ENCODE results near the gene NDUFA5. TPM values are rescaled to one million over a fixed set of nuclear protein-coding genes. Genes with fewer than 3 reads are reported as not detected.
"Not testable (repeated sequence)": the region's sequence is repeated elsewhere in the genome, so short reads cannot be mapped to it uniquely, and the experiment has no call there.

The NDUFA5 gene
- total RNA-seq, 1 donor from 2014 or later = 20.1 TPM

DNA sequence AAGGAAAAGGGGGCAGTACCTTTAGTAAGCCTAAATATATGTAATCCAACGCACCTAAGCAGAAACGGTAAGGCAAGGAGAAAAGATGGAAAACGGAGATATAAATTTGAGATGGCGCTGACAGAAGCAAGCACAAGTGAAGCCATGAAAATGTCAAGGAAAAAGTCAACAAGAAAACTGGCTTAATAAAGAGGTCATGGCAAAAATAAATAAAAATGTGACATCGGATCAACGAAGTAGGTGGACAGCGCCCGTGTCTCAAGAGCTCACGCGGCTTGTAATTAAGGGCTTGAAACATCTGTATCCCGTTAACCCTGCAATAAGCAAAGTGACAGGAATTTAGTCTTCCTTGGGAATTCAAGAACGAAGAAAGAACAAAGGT, 611 bp downstream of the NDUFA5 start:
- intact Hi-C loops (cut with DNase I) = loop anchor here (1.0 to 5.0 kb wide), 3 partner anchors 23 to 1370 kb away; partner anchors contain the start of genes IQUB, POT1 and WASL

DNA sequence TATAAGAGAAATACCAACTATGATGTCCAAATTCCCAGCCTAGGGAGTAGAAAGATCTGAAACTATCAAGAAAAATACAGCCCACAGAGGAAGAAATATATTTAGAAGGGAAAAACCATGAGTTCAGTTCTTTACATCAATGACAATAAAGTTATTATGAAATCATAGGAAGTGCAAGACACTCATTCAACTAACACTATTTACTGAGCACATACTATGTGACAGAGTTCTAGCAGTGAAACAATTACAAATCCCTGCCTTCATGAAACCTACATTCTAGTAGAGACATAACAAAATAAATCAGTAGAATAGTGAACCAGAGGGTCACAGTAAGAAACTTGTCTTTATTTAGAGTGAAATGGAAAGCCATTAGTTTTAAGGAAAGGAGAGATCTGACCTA, 2.1 kb downstream of the NDUFA5 start:
- TF ChIP-seq, protein P1, sequence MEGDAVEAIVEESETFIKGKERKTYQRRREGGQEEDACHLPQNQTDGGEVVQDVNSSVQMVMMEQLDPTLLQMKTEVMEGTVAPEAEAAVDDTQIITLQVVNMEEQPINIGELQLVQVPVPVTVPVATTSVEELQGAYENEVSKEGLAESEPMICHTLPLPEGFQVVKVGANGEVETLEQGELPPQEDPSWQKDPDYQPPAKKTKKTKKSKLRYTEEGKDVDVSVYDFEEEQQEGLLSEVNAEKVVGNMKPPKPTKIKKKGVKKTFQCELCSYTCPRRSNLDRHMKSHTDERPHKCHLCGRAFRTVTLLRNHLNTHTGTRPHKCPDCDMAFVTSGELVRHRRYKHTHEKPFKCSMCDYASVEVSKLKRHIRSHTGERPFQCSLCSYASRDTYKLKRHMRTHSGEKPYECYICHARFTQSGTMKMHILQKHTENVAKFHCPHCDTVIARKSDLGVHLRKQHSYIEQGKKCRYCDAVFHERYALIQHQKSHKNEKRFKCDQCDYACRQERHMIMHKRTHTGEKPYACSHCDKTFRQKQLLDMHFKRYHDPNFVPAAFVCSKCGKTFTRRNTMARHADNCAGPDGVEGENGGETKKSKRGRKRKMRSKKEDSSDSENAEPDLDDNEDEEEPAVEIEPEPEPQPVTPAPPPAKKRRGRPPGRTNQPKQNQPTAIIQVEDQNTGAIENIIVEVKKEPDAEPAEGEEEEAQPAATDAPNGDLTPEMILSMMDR (IDR thresholded peaks at IDR 0.05) = no peak
- no peak for DNase-seq (ENCODE audit: low spot score in 2 of 2)
- H3K9me3 ChIP-seq = no peaks in the 10 kb centered on the region
- H3K4me1 ChIP-seq = peaks cover 0 to 12% of the 10 kb centered on the region in 2 donors
- intact Hi-C loops (cut with DNase I) = loop anchor here (5.0 kb wide), 1 partner anchor 1372 kb away; the partner anchor contains the start of gene POT1
- no peak overlapping the region for H3K4me3 ChIP-seq
- H3K27me3 ChIP-seq = no peaks in the 10 kb centered on the region
- H3K27ac ChIP-seq = no peak overlapping the region
- peaks cover 0 to 5% of the 10 kb centered on the region in 2 donors for H3K36me3 ChIP-seq

More for the DNA sequence above, 611 bp downstream of the NDUFA5 start:
- TF ChIP-seq, protein P1 (IDR thresholded peaks at IDR 0.05) = no peak
- peaks cover 0 to 5% of the 10 kb centered on the region in 2 donors for H3K36me3 ChIP-seq
- H3K27ac ChIP-seq = peak overlapping the region; percentile 77 to 85
- peaks cover 0 to 12% of the 10 kb centered on the region in 2 donors for H3K4me1 ChIP-seq
- no peaks in the 10 kb centered on the region for H3K27me3 ChIP-seq
- no peak for DNase-seq (ENCODE audit: low spot score in 2 of 2)
- peak overlapping the region; percentile 81 to 86 for H3K4me3 ChIP-seq
- no peaks in the 10 kb centered on the region for H3K9me3 ChIP-seq

DNA sequence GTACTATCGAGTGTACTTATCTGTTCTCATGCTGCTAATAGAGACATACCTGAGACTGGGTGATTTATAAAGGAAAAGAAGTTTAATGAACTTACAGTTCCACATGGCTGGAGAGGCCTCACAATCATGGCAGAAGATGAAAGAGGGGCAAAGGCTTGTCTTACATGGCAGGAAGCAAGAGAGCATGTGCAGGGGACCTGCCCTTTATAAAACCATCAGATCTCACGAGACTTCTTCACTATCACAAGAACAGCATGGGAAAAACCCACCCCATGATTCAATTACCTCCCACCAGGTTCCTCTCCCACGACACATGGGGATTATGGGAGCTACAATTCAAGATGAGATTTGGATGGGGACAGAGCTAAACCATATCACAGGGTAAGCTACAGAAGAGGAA, 4.5 kb downstream of the NDUFA5 start:
- no peak for DNase-seq (ENCODE audit: low spot score in 2 of 2)
- no peak overlapping the region for H3K4me3 ChIP-seq
- intact Hi-C loops (cut with DNase I) = no loop called here
- no peak overlapping the region for H3K27ac ChIP-seq
- H3K27me3 ChIP-seq = no peaks in the 10 kb centered on the region
- TF ChIP-seq, protein P1 (IDR thresholded peaks at IDR 0.05) = no peak
- H3K4me1 ChIP-seq = peaks cover 2 to 7% of the 10 kb centered on the region in 2 donors
- no peaks in the 10 kb centered on the region for H3K9me3 ChIP-seq
- peaks cover 10 to 19% of the 10 kb centered on the region in 2 donors for H3K36me3 ChIP-seq

DNA sequence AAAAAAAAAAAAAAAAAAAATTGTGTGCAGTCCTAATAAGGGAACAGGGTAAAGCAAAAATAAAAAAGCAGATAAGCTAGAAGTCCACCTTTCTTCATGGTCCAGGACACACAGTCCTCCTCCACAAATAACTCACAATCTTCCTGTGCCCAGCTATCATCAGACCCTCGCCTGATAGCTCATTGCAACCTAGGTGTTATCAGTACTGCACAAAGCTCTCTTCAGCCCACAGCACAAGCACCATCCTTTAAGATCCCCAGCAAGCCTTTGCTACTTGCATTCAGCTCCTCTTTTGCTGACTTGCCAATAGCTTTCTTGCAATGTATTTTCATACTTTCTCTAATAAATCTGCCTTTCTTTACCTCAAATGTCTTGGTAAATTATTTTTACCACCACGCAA, 5.0 kb downstream of the NDUFA5 start:
- Histone ChIP-seq H3K36me3 (peaks cover 10 to 19% of the 10 kb centered on the region in 2 donors), H3K27ac (no peak overlapping the region), H3K4me3 (no peak overlapping the region), H3K9me3 (no peaks in the 10 kb centered on the region), H3K27me3 (no peaks in the 10 kb centered on the region), H3K4me1 (peaks cover 2 to 7% of the 10 kb centered on the region in 2 donors)
- intact Hi-C loops (cut with DNase I) = no loop called here
- DNase-seq (ENCODE audit: low spot score in 2 of 2) = no peak
- TF ChIP-seq, protein P1 (IDR thresholded peaks at IDR 0.05) = no peak

DNA sequence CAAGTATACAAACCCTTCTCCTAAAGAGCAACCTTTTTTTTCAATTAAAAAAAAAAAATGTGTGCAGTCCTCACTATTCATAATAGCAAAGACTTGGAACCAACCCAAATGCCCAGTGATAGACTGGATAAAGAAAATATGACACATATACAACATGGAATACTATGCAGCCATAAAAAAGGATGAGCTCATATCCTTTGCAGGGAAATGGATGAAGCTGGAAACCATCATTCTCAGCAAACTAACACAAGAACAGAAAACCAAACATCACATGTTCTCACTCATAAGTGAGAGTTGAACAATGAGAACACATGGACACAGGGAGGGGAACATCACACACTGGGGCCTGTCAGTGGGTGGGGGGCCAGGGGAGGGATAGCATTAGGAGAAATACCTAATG, 5.5 kb downstream of the NDUFA5 start:
- DNase-seq (ENCODE audit: low spot score in 2 of 2); H3K27me3 ChIP-seq; H3K4me1 ChIP-seq; intact Hi-C loops (cut with DNase I); H3K9me3 ChIP-seq; H3K4me3 ChIP-seq; H3K27ac ChIP-seq: not testable (repeated sequence)
- H3K36me3 ChIP-seq = peaks cover 10 to 19% of the 10 kb centered on the region in 2 donors

DNA sequence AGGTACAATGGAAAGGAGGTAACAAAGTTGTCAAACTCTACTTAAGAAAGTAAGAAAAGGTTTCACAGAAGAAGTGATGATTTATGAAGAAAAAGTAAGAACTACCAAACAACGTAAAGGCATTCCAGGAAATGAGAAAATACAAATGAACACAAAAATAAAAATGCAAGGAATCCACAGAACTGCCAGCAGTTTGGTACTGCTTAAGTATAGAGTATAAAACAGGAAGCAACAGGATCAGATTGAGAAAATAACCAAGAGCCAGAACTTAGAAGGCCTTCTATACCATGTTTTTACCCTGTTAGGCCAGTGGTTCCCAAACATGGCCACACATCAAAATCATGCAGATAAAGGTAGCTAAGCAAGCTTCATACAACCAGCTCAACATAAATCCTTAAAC, 9.2 kb downstream of the NDUFA5 start:
- Histone ChIP-seq H3K27ac (no peak overlapping the region), H3K36me3 (peaks cover 10 to 19% of the 10 kb centered on the region in 2 donors), H3K9me3 (no peaks in the 10 kb centered on the region), H3K27me3 (no peaks in the 10 kb centered on the region), H3K4me3 (no peak overlapping the region), H3K4me1 (peaks cover 0 to 2% of the 10 kb centered on the region in 2 donors)
- DNase-seq (ENCODE audit: low spot score in 2 of 2) = no peak
- TF ChIP-seq, protein P1 (IDR thresholded peaks at IDR 0.05) = no peak
- intact Hi-C loops (cut with DNase I) = no loop called here
